Hypothalamus (tissue), 51 donors: ENCODE results near the gene CHIC1.
"Not testable (repeated sequence)": the region's sequence is repeated elsewhere in the genome, so short reads cannot be mapped to it uniquely, and the experiment has no call there.

Experiments
- DNase-seq, 51 donors: peaks; one replicate each; lab custom pipeline; 2025; lab: John Stamatoyannopoulos, UW

CHIC1 gene

GRCh38 chrX:73562984-73563737 is at the start of gene CHIC1:
TSS of gene CHIC1 (plus strand) at chrX:73563197. CDS start at chrX:73563285, 88 bp downstream.
- peak; percentile 3 to 87 (median 46) for DNase-seq

GRCh38 chrX:73522823-73523222 is 40.2 kb upstream of the CHIC1 start:
- not testable (repeated sequence) for DNase-seq

DNA sequence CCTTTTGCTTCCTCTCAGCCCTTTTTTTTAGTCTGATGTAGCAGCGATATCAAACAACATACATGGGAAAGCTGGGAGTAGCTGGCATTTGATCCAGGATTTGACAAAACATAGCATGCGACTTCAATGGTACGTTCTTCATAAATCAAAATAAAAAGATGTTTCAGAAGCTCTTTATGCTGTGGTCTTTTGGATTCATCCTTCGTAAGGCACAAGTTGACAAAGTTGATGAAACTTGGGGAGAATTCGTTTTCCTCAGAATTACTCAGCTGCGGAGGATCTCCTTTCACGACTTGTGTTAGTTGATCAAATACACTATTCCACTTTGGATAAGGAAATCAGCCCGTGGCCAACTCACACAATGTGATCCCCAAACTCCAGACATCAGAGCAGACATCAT is 38.1 kb upstream of the CHIC1 start:
- DNase-seq: no peak

GRCh38 chrX:73525928-73526690 is 36.9 kb upstream of the CHIC1 start:
- no peak for DNase-seq

DNA sequence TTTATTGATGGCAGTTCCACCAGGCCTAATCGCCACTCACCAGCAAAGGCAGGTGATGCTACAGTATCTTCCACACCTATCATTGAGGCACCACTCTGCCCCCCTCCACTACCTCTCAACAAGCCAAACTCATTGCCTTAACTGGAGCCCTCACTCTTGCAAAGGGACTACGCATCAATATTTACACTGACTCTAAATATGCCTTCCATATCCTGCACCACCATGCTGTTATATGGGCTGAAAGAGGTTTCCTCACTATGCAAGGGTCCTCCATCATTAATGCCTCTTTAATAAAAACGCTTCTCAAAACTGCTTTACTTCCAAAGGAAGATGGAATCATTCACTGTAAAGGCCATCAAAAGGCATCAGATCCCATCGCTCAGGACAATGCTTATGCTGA is 31.3 kb upstream of the CHIC1 start:
- DNase-seq: not testable (repeated sequence)

DNA sequence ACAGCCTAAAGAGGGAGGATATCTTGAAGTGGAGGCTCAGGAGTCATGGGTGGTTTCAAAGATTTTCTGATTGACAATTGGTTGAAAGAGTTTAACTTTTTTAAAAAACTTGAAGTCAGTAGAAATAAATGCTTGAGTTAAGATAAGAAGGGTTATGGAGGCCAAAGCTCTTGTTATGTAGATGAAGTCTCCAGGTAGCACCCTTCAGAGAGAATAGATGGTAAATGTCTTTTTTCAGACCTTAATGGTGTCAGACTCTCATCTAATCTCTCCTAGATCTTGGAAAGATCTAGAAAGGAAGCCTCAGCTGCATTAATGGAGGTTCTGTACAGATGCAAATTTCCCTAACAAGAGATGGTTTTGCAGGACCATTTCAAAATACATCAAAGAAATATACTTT is 6.8 kb upstream of the CHIC1 start:
- DNase-seq: no peak

- no peak for DNase-seq
These were observed 1.2 kb upstream of the CHIC1 start for GRCh38 chrX:73561801-73562200.

DNA sequence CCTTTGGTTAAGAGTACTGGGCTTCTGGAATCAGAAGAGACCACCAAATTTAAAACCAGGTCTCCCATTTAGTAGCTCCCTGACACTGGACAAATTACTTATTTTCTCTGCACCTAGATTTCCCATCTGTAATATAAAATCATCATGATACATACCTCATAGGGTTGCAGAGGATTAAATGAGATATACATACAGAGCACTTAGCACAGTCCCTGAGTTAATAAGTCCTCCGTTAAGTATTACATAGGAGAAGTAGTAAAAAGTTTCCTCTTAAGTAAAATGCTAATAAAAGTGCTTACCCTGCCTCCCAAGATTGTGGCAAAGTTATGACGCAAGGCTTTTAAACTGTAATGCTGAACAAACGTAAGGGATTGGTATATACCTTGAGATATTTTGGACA is 539 bp upstream of the CHIC1 start:
- no peak for DNase-seq

GRCh38 chrX:73563738-73564068 is 706 bp downstream of the CHIC1 start:
- DNase-seq: peak in 2 of 51 donors; percentile 40 to 75

DNA sequence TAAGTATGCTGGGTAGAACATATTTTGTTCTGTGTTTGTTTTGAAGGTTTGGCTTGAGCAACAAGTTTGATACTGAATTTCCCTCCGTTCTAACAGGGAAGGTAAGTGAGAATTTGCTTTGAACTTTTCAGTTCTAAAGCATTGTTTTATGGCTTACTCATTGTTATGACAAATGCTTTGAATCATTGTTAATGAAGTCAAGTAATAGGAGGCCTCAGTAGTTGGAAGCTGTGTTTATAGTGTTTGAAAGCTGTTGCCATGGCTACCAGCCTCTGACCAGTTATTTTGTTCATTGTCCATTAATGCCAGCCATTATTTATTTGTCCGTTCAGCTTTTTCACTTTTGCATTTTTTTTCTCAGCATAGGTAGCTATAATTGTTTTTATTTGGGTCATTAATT is 14.4 kb downstream of the CHIC1 start:
- DNase-seq: peak in 6 of 51 donors; percentile 0 to 4 (median 1)

- peak in 1 of 51 donors; percentile 0 for DNase-seq
These were observed 18.1 kb downstream of the CHIC1 start for GRCh38 chrX:73581002-73581628.

- DNase-seq: not testable (repeated sequence)
These were observed 34.8 kb downstream of the CHIC1 start for GRCh38 chrX:73597758-73598157.

GRCh38 chrX:73615022-73615421 is 52.0 kb downstream of the CHIC1 start:
- no peak for DNase-seq

- DNase-seq: not testable (repeated sequence)
These were observed 78.7 kb downstream of the CHIC1 start for GRCh38 chrX:73641669-73642068.

DNA sequence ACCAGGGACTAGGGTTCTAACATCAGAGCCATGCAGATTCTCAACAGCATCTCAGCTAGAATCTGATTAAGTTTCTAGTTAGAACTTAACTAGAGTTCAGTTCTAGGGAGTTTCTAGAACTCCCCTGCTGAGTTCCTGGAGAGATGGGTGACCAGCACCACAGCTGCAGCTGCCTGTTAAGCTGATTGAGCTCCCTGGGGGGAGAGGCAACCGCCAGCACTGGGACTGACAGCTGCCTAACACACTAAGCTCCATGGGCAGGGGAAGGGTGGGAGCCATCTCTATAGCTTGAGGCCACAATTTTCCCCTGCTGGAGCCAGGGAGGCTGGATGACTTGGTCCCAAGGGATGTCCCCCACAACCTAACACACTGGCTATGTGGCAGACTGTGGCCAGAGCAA is 84.2 kb downstream of the CHIC1 start:
- no peak for DNase-seq

DNA sequence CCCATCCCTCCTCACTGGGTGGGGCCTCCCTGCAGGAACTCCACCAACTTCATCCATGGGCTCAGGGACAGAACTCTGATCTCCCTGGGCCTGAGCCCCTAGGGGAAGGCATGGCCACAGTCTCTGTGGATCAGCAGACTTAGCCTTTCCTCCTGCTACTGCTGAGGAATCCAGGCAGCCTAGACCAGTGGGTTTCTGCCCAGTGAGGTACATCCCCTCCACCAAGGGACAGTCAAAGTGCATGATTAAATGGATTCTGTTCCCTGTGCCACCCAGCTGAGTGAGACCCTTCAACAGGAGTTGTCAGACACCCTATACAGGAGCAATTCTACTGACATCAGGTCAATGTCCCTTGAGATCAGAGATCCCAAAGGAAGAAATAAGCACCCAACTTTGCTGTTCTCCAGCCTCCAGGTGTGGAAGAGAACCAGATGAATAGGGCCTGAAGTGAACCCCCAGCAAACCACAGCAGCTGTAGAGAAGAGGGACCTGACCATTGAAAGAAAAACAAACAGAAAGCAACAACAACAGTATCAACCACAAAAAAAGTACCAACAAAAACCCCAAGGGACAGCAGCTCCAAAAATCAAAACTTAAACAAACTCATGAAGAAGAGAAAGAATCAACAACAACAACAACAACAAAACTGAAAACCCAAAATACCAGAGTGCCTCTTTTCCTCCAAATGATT is 84.8 kb downstream of the CHIC1 start:
- DNase-seq: no peak

GRCh38 chrX:73661322-73661721 is 98.3 kb downstream of the CHIC1 start:
- not testable (repeated sequence) for DNase-seq

GRCh38 chrX:73668779-73669178 is 105.8 kb downstream of the CHIC1 start:
- DNase-seq: peak in 1 of 51 donors; percentile 0

GRCh38 chrX:73681408-73681807 is 118.4 kb downstream of the CHIC1 start:
- no peak for DNase-seq

DNA sequence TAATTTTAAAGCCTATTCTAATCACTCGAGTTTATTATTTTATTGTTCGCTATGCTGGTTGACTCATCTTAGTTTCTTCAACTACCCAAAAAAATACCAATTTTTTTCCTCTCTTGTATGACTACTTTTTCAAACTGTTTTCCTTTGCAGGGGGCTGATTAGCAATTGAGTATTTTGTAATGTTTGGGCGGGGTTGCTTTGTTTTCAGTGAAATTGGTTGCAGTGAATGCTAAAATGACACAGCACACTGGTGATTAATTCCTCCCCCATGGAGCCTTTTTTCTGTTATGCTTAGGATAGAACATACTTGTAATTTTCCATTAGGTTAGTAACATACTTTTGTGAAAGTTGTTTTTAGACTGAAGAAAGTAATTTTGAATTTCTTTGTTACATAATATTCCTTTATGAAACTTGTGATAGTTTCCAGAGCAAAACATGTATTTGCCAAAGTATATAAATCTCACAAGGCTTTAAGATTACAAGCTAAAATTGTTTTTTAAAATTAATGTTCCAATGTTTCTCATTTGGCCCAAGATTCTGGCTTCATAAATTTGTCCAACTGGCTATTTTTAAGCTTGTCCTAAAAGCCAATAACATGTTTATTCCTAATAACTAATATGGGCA is 120.4 kb downstream of the CHIC1 start:
- peak in 1 of 51 donors; percentile 0 for DNase-seq
